A549 (cell line): ENCODE results near the gene TMEM272.

ENCODE experiments used
- CBX2 ChIP-seq: fragments of 200-600 bp; sonication (generic); IDR thresholded peaks from 2 replicates; pipeline ENCODE4 v1.6.1; 2016; ENCODE audit warnings: low read depth, mild to moderate bottlenecking, borderline replicate concordance
- CEBPB ChIP-seq, 2 experiments: fragments of >200 bp in 1 of 2; sonication (Bioruptor Twin) in 1 of 2; formaldehyde crosslinking in 1 of 2; IDR thresholded peaks; 2 replicates each; pipeline ENCODE4 v1.6.1; 2012 to 2016
- CTCF ChIP-seq: fragments of >200 bp; sonication (Bioruptor Twin); formaldehyde crosslinking; IDR thresholded peaks from 3 replicates; pipeline ENCODE4 v1.5.1; 2016
- EHMT2 ChIP-seq: fragments of 200-600 bp; sonication (generic); IDR thresholded peaks from 2 replicates; pipeline ENCODE4 v1.6.1; 2016; ENCODE audit warnings: antibody characterized with exemption, low read depth, mild to moderate bottlenecking, moderate library complexity
- EP300 ChIP-seq, 2 experiments: fragments of >200 bp; sonication (Bioruptor Twin); formaldehyde crosslinking; IDR thresholded peaks; 2 replicates in 1 of 2; 3 replicates in 1 of 2; pipeline ENCODE4 v1.6.1; 2016 to 2017
- HMGXB4 ChIP-seq: fragments of 250-450 bp; sonication (Bioruptor Pico); IDR thresholded peaks from 2 replicates; pipeline ENCODE4 v1.5.0; 2021; ENCODE audit warnings: mild to moderate bottlenecking, moderate library complexity, borderline replicate concordance
- MAZ ChIP-seq: fragments of 150-350 bp; IDR thresholded peaks from 2 replicates; pipeline ENCODE4 v1.6.1; 2014; ENCODE audit warnings: antibody characterized with exemption, low read depth, low read length, borderline replicate concordance
- POLR2A ChIP-seq: IDR thresholded peaks from 2 replicates; pipeline ENCODE4 v1.6.1; 2012; ENCODE audit warnings: mild to moderate bottlenecking, low read length
- POLR2AphosphoS2 ChIP-seq: conservative IDR thresholded peaks from 2 replicates; pipeline ENCODE4 v1.6.1; 2012; ENCODE audit warnings: low read length, improper control_type of control experiment, inconsistent platforms
- RAD21 ChIP-seq, 2 experiments: fragments of >200 bp in 1 of 2; sonication (Bioruptor Twin) in 1 of 2; formaldehyde crosslinking in 1 of 2; IDR thresholded peaks in 1 of 2; conservative IDR thresholded peaks in 1 of 2; 2 replicates in 1 of 2; 3 replicates in 1 of 2; pipeline ENCODE4 v1.6.1; 2012 to 2018; ENCODE audit warnings: inconsistent platforms in 1 of 2
- REST ChIP-seq: fragments of 200-600 bp; sonication (generic); IDR thresholded peaks from 2 replicates; pipeline ENCODE4 v1.6.1; 2016; ENCODE audit warnings: antibody characterized with exemption, mild to moderate bottlenecking, moderate library complexity
- ZC3H11A ChIP-seq: fragments of 450-650 bp; IDR thresholded peaks from 2 replicates; pipeline ENCODE4 v1.6.1; 2014; ENCODE audit warnings: antibody characterized with exemption, mild to moderate bottlenecking

GRCh38 chr13:51768976-51769375, 76.0 kb downstream of the TMEM272 start:
- TF ChIP-seq CTCF (no peak), REST (no peak), POLR2AphosphoS2 (no peak), ZC3H11A (no peak), EHMT2 (no peak), MAZ (no peak), EP300 (IDR thresholded peaks at IDR 0.05) (no peak), HMGXB4 (no peak), CEBPB (IDR thresholded peaks at IDR 0.05) (no peak), POLR2A (no peak), RAD21 (conservative IDR thresholded peaks at IDR 0.05 in 1 of 2, IDR thresholded peaks at IDR 0.05 in 1 of 2) (no peak), CBX2 (no peak)
